Measurements from ENCODE around the gene LINGO1. TPM values are rescaled to one million over a fixed set of nuclear protein-coding genes. Genes with fewer than 3 reads are reported as not detected.

The LINGO1 gene
- total and polyA plus RNA-seq, 2 of the 8 experiments (the other 6 are each of a cell fraction or from before 2014, with no cell fraction given): 57.1 to 114 TPM

DNA sequence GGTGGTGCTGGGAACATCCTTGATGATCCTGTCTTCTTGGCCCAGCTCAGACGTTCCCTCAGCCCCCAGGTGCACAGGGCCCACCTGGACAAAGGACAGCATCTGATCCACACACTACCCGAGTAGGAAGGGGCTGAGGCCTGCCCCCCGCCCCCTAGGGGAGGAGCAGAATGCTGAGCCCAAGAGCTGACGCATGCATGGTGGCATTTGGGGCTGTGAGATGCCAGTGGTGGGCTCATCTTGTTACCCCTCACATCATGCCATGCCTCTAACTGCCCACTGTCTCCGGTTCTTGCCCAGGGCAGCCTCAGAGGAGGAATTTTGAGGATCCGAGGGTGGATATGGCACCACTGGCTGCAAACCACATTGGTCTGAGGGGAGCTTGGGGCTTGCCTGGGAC, 61.5 kb downstream of the LINGO1 start (continued):
- no peak for TF ChIP-seq CHD7 (IDR thresholded peaks at IDR 0.05; ENCODE audit: insufficient replicate concordance, low read length)
- TF ChIP-seq BCL11A (IDR thresholded peaks at IDR 0.05; ENCODE audit: low read depth in 2 of 2, low read length in 2 of 2): no peak
- no peak for TF ChIP-seq HDAC6 (IDR thresholded peaks at IDR 0.05; ENCODE audit: low read depth, low read length)
- TF ChIP-seq BACH1 (IDR thresholded peaks at IDR 0.05; ENCODE audit: low read length): no peak
- TF ChIP-seq SRF (IDR thresholded peaks at IDR 0.05; ENCODE audit: low read depth, low read length): no peak
- TF ChIP-seq SIN3A (conservative IDR thresholded peaks at IDR 0.05 in 1 of 2, IDR thresholded peaks at IDR 0.05 in 1 of 2; ENCODE audit: low read depth in 1 of 2, low read length in 2 of 2): no peak
- no peak for TF ChIP-seq RXRA (IDR thresholded peaks at IDR 0.05; ENCODE audit: insufficient read depth, low read depth, low read length)
- TF ChIP-seq FOSL1 (IDR thresholded peaks at IDR 0.05; ENCODE audit: insufficient read depth, low read depth, low read length): no peak
- TF ChIP-seq, protein P1, sequence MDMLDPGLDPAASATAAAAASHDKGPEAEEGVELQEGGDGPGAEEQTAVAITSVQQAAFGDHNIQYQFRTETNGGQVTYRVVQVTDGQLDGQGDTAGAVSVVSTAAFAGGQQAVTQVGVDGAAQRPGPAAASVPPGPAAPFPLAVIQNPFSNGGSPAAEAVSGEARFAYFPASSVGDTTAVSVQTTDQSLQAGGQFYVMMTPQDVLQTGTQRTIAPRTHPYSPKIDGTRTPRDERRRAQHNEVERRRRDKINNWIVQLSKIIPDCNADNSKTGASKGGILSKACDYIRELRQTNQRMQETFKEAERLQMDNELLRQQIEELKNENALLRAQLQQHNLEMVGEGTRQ (IDR thresholded peaks at IDR 0.05; ENCODE audit: low read length): no peak
- TF ChIP-seq KDM1A (IDR thresholded peaks at IDR 0.05; ENCODE audit: borderline replicate concordance, low read length): no peak

All from H1 (cell line).